ENCODE data around the gene SDSL. TPM values are rescaled to one million over a fixed set of nuclear protein-coding genes. Genes with fewer than 3 reads are reported as not detected.

Gene SDSL
- total and polyA plus RNA-seq, 5 donors from 2014 or later: 1.8 TPM; not detected in 4

DNA sequence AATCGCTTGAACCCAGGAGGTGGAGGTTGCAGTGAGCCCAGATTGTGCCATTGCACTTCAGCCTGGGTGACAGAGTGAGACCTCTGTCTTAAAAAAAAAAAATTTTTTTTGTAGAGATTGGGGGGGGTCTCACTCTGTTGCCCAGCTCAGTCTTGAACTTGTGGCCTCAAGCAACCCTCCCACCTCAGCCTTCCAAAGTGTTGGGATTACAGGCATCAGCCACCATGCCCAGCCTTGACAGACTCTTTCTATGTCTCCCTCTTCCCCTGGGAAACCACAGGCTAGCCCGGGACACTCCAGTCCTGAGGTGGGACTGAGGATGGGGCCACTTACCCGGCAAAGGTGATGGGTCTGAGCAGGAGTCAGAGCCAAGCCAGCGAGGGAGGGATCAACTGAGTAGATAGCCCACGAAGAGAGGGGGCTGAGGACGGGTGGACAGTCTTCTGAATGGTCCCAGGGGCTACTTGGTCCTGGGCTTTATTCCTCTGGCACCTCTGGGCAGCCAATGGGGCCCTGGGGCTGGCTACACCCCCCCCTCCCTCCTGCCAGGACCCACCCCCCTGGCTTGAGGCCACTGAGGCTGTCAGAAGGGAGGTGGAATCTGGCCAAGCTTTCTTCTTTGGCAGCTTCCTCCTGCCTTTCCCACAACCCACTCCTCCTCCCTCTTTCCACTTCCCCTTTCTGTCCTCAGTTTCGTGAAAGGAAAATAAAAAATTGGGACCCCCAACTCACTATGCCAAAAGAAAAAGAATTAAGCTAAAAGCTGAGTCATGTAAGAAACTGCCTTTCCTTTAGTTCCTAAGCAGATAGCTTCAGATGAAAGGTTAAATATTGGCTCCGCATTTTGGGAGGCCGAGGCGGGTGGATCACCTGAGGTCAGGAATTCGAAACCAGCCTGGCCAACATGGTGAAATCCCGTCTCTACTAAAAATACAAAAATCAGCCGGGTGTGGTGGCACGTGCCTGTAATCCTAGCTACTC, 18.5 kb upstream of the SDSL start, which contains the start of gene SDS:
SDS (minus strand) TSS at position 453 of the 981 bp plus-strand sequence. CDS start 4,179 bp downstream, outside the sequence.
- no peaks in the 10 kb centered on the region for H3K36me3 Mint-ChIP-seq
- peaks cover 0 to 2% (median 0%) of the 10 kb centered on the region in 4 donors for H3K4me1 Mint-ChIP-seq
- no peak within 1 kb of the TSS for H3K4me3 ChIP-seq (ENCODE audit: low read depth, low read length)
- H3K4me3 Mint-ChIP-seq: no peak within 1 kb of the TSS
- H3K9me3 Mint-ChIP-seq: no peaks in the 10 kb centered on the region
- no peak within 1 kb of the TSS for H3K27ac ChIP-seq (ENCODE audit: insufficient read depth, low read length, poor library complexity, severe bottlenecking)
- DNase-seq (no peak), ATAC-seq (ENCODE audit: low read depth in 2 of 2) (no peak)
- peaks cover 2% of the 10 kb centered on the region for H3K27me3 ChIP-seq (ENCODE audit: control insufficient read depth, insufficient read depth, low read length)
- peaks cover 7% of the 10 kb centered on the region for H3K27me3 Mint-ChIP-seq
- H3K9me3 ChIP-seq (ENCODE audit: control insufficient read depth in 2 of 2, low read length in 2 of 2): no peaks in the 10 kb centered on the region
- H3K27ac Mint-ChIP-seq: no peak within 1 kb of the TSS
- no peaks in the 10 kb centered on the region for H3K4me1 ChIP-seq (ENCODE audit: control insufficient read depth, insufficient read depth, low read length, poor library complexity, severe bottlenecking)
- H3K36me3 ChIP-seq (ENCODE audit: control insufficient read depth, insufficient read depth, low read length): no peaks in the 10 kb centered on the region

GRCh38 chr12:113405694-113406093, 16.5 kb upstream of the SDSL start:
- Histone ChIP-seq H3K9me3 (ENCODE audit: control insufficient read depth in 2 of 2, low read length in 2 of 2) (no peaks in the 10 kb centered on the region), H3K36me3 (ENCODE audit: control insufficient read depth, insufficient read depth, low read length) (no peaks in the 10 kb centered on the region), H3K4me1 (ENCODE audit: control insufficient read depth, insufficient read depth, low read length, poor library complexity, severe bottlenecking) (no peaks in the 10 kb centered on the region), H3K27me3 (ENCODE audit: control insufficient read depth, insufficient read depth, low read length) (peaks cover 5% of the 10 kb centered on the region), H3K4me3 (ENCODE audit: low read depth, low read length) (no peak overlapping the region), H3K27ac (ENCODE audit: insufficient read depth, low read length, poor library complexity, severe bottlenecking) (no peak overlapping the region)
- Mint-ChIP-seq H3K27ac (no peak overlapping the region), H3K27me3 (peaks cover 7% of the 10 kb centered on the region), H3K9me3 (no peaks in the 10 kb centered on the region), H3K36me3 (no peaks in the 10 kb centered on the region), H3K4me3 (no peak overlapping the region), H3K4me1 (peaks cover 0 to 2% (median 0%) of the 10 kb centered on the region in 4 donors)
- ATAC-seq (ENCODE audit: low read depth in 2 of 2) (no peak), DNase-seq (no peak)

- Histone ChIP-seq H3K27me3 (ENCODE audit: control insufficient read depth, insufficient read depth, low read length) (peaks cover 5% of the 10 kb centered on the region), H3K36me3 (ENCODE audit: control insufficient read depth, insufficient read depth, low read length) (no peaks in the 10 kb centered on the region), H3K9me3 (ENCODE audit: control insufficient read depth in 2 of 2, low read length in 2 of 2) (no peaks in the 10 kb centered on the region), H3K4me1 (ENCODE audit: control insufficient read depth, insufficient read depth, low read length, poor library complexity, severe bottlenecking) (no peaks in the 10 kb centered on the region), H3K4me3 (ENCODE audit: low read depth, low read length) (no peak overlapping the region), H3K27ac (ENCODE audit: insufficient read depth, low read length, poor library complexity, severe bottlenecking) (no peak overlapping the region)
- Mint-ChIP-seq H3K4me1 (peaks cover 0 to 2% (median 0%) of the 10 kb centered on the region in 4 donors), H3K9me3 (no peaks in the 10 kb centered on the region), H3K27me3 (peaks cover 7% of the 10 kb centered on the region), H3K4me3 (no peak overlapping the region), H3K27ac (no peak overlapping the region), H3K36me3 (no peaks in the 10 kb centered on the region)
- ATAC-seq (ENCODE audit: low read depth in 2 of 2) (no peak), DNase-seq (no peak)
These were observed 14.1 kb upstream of the SDSL start for GRCh38 chr12:113407931-113408600.

DNA sequence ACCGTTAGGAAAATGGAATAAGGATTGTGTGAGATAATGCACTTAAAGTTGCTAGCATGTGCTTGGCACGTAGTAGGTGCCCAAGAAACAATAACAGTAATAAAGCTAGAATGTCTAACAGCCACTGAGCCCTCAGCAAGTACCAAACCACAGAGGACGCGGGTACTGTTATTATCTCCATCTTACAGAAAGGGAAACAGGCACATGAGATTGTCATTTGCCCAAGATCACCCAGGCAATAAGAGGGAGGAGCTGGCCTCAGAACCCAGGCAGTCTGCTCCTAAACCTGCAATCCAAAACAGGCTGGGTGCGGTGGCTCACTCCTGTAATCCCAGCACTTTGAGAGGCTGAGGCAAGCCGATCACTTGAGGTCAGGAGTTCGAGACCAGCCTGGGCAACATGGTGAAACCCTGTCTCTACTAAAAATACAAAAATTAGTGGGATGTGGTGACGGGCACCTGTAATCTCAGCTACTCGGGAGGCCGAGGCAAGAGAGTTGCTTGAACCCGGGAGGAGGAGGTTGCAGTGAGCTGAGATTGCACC, 13.4 kb upstream of the SDSL start:
- Mint-ChIP-seq H3K4me3 (no peak overlapping the region), H3K36me3 (no peaks in the 10 kb centered on the region), H3K27me3 (peaks cover 7% of the 10 kb centered on the region), H3K4me1 (peaks cover 0 to 2% (median 0%) of the 10 kb centered on the region in 4 donors), H3K9me3 (no peaks in the 10 kb centered on the region), H3K27ac (no peak overlapping the region)
- no peaks in the 10 kb centered on the region for H3K9me3 ChIP-seq (ENCODE audit: control insufficient read depth in 2 of 2, low read length in 2 of 2)
- H3K36me3 ChIP-seq (ENCODE audit: control insufficient read depth, insufficient read depth, low read length): no peaks in the 10 kb centered on the region
- ATAC-seq (ENCODE audit: low read depth in 2 of 2) (no peak), DNase-seq (no peak)
- no peak overlapping the region for H3K27ac ChIP-seq (ENCODE audit: insufficient read depth, low read length, poor library complexity, severe bottlenecking)
- no peaks in the 10 kb centered on the region for H3K4me1 ChIP-seq (ENCODE audit: control insufficient read depth, insufficient read depth, low read length, poor library complexity, severe bottlenecking)
- peaks cover 5% of the 10 kb centered on the region for H3K27me3 ChIP-seq (ENCODE audit: control insufficient read depth, insufficient read depth, low read length)
- no peak overlapping the region for H3K4me3 ChIP-seq (ENCODE audit: low read depth, low read length)

GRCh38 chr12:113409462-113410124, 12.6 kb upstream of the SDSL start:
- no peak for ATAC-seq (ENCODE audit: low read depth in 2 of 2)
- no peaks in the 10 kb centered on the region for H3K36me3 Mint-ChIP-seq
- no peaks in the 10 kb centered on the region for H3K9me3 Mint-ChIP-seq
- no peak for DNase-seq
- H3K27me3 Mint-ChIP-seq: peaks cover 2% of the 10 kb centered on the region
- no peaks in the 10 kb centered on the region for H3K4me1 ChIP-seq (ENCODE audit: control insufficient read depth, insufficient read depth, low read length, poor library complexity, severe bottlenecking)
- H3K27ac Mint-ChIP-seq: no peak overlapping the region
- H3K4me1 Mint-ChIP-seq: no peaks in the 10 kb centered on the region
- H3K4me3 Mint-ChIP-seq: no peak overlapping the region
- H3K4me3 ChIP-seq (ENCODE audit: low read depth, low read length): no peak overlapping the region
- no peaks in the 10 kb centered on the region for H3K36me3 ChIP-seq (ENCODE audit: control insufficient read depth, insufficient read depth, low read length)
- H3K27ac ChIP-seq (ENCODE audit: insufficient read depth, low read length, poor library complexity, severe bottlenecking): no peak overlapping the region
- H3K9me3 ChIP-seq (ENCODE audit: control insufficient read depth in 2 of 2, low read length in 2 of 2): no peaks in the 10 kb centered on the region
- H3K27me3 ChIP-seq (ENCODE audit: control insufficient read depth, insufficient read depth, low read length): peaks cover 5% of the 10 kb centered on the region

DNA sequence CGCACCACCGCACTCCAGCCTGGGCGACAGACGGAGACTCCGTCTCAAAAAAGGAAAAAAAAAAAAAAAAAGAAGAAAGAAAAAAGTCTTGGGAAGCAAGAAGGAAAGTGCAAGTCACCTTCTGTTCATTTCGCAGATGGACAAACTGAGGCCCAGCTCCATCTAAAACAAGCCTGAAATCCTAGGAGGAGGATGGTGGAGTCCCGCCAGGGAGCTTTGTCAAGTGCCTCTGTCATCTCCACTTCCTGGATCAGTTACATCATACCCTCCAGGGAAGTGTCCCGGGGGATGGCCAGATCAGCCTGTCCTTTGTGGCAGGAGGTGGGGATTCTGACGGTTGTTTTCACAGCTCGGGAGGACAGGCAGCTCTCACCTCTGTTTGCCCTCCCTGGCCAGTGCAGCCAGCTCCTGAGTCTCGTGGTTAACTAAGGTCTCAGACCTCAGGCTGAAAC, 8.7 kb upstream of the SDSL start:
- Histone ChIP-seq H3K4me3 (ENCODE audit: low read depth, low read length) (no peak overlapping the region), H3K27ac (ENCODE audit: insufficient read depth, low read length, poor library complexity, severe bottlenecking) (no peak overlapping the region), H3K27me3 (ENCODE audit: control insufficient read depth, insufficient read depth, low read length) (peaks cover 4% of the 10 kb centered on the region), H3K36me3 (ENCODE audit: control insufficient read depth, insufficient read depth, low read length) (no peaks in the 10 kb centered on the region), H3K9me3 (ENCODE audit: control insufficient read depth in 2 of 2, low read length in 2 of 2) (no peaks in the 10 kb centered on the region), H3K4me1 (ENCODE audit: control insufficient read depth, insufficient read depth, low read length, poor library complexity, severe bottlenecking) (no peaks in the 10 kb centered on the region)
- no peaks in the 10 kb centered on the region for H3K36me3 Mint-ChIP-seq
- H3K9me3 Mint-ChIP-seq: no peaks in the 10 kb centered on the region
- H3K27me3 Mint-ChIP-seq: no peaks in the 10 kb centered on the region
- DNase-seq: no peak
- ATAC-seq (ENCODE audit: low read depth in 2 of 2): no peak
- no peak overlapping the region for H3K27ac Mint-ChIP-seq
- H3K4me3 Mint-ChIP-seq: no peak overlapping the region
- H3K4me1 Mint-ChIP-seq: no peaks in the 10 kb centered on the region

GRCh38 chr12:113414519-113415038, 7.6 kb upstream of the SDSL start:
- no peak overlapping the region for H3K27ac Mint-ChIP-seq
- no peak overlapping the region for H3K27ac ChIP-seq (ENCODE audit: insufficient read depth, low read length, poor library complexity, severe bottlenecking)
- H3K9me3 Mint-ChIP-seq: no peaks in the 10 kb centered on the region
- ATAC-seq (ENCODE audit: low read depth in 2 of 2) (no peak), DNase-seq (no peak)
- H3K9me3 ChIP-seq (ENCODE audit: control insufficient read depth in 2 of 2, low read length in 2 of 2): no peaks in the 10 kb centered on the region
- H3K27me3 Mint-ChIP-seq: no peaks in the 10 kb centered on the region
- H3K36me3 Mint-ChIP-seq: no peaks in the 10 kb centered on the region
- no peak overlapping the region for H3K4me3 ChIP-seq (ENCODE audit: low read depth, low read length)
- H3K4me3 Mint-ChIP-seq: no peak overlapping the region
- no peaks in the 10 kb centered on the region for H3K4me1 Mint-ChIP-seq
- H3K4me1 ChIP-seq (ENCODE audit: control insufficient read depth, insufficient read depth, low read length, poor library complexity, severe bottlenecking): no peaks in the 10 kb centered on the region
- H3K27me3 ChIP-seq (ENCODE audit: control insufficient read depth, insufficient read depth, low read length): peaks cover 2% of the 10 kb centered on the region
- no peaks in the 10 kb centered on the region for H3K36me3 ChIP-seq (ENCODE audit: control insufficient read depth, insufficient read depth, low read length)
